Muscle of arm (tissue), 14 donors: ENCODE results near the gene ABHD6. TPM values are rescaled to one million over a fixed set of nuclear protein-coding genes. Genes with fewer than 3 reads are reported as not detected.
"Not testable (repeated sequence)": the region's sequence is repeated elsewhere in the genome, so short reads cannot be mapped to it uniquely, and the experiment has no call there.

Experiments
- DNase-seq: peaks from one replicate; pipeline ENCODE4 v3.0.0-alpha.2; 2013
- long read RNA-seq, 11 donors: transcript quantifications; one replicate each; lab custom pipeline, GENCODE V29; 2026
- polyA plus RNA-seq, 12 donors: library from polyadenylated mRNA; unstranded; fragments of 120-200 nt; gene quantifications; one replicate each; pipeline ENCODE4 v1.2.1, GENCODE V29; 2013; ENCODE audit not compliant: insufficient read length in 12 of 12

The ABHD6 gene, protein sequence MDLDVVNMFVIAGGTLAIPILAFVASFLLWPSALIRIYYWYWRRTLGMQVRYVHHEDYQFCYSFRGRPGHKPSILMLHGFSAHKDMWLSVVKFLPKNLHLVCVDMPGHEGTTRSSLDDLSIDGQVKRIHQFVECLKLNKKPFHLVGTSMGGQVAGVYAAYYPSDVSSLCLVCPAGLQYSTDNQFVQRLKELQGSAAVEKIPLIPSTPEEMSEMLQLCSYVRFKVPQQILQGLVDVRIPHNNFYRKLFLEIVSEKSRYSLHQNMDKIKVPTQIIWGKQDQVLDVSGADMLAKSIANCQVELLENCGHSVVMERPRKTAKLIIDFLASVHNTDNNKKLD
- 1 to 10 TPM in 10 of 12 donors, not detected in 2; 3.2 to 7.5 (median 5.1) TPM for polyA plus RNA-seq
- long read RNA-seq, donor 1, partial matches to known transcripts, result 0 of 1 reads
- long read RNA-seq, donor 1, other reads (novel, unspliced or antisense), result 0 of 1 reads
- long read RNA-seq, donor 2, partial matches to known transcripts, result 0 of 6 reads
- long read RNA-seq, donor 2, other reads (novel, unspliced or antisense), result 0 of 6 reads
- long read RNA-seq, donor 3, result 0 reads
- long read RNA-seq, donor 4, result 0 reads
- long read RNA-seq, donor 5, partial matches to known transcripts, result 0 of 3 reads
- long read RNA-seq, donor 5, other reads (novel, unspliced or antisense), result 0 of 3 reads
- long read RNA-seq, donor 6, partial matches to known transcripts, result 0 of 1 reads
- long read RNA-seq, donor 6, other reads (novel, unspliced or antisense), result 0 of 1 reads
- long read RNA-seq, donor 7, partial matches to known transcripts, result 0 of 1 reads
- long read RNA-seq, donor 7, other reads (novel, unspliced or antisense), result 0 of 1 reads
- long read RNA-seq, donor 8, partial matches to known transcripts, result 0 of 3 reads
- long read RNA-seq, donor 8, other reads (novel, unspliced or antisense), result 0 of 3 reads
- long read RNA-seq, donor 9, result 0 reads
- long read RNA-seq, donor 10, partial matches to known transcripts, result 0 of 2 reads
- long read RNA-seq, donor 10, other reads (novel, unspliced or antisense), result 0 of 2 reads
- long read RNA-seq, donor 11, partial matches to known transcripts, result 0 of 1 reads
- long read RNA-seq, donor 11, other reads (novel, unspliced or antisense), result 0 of 1 reads

DNA sequence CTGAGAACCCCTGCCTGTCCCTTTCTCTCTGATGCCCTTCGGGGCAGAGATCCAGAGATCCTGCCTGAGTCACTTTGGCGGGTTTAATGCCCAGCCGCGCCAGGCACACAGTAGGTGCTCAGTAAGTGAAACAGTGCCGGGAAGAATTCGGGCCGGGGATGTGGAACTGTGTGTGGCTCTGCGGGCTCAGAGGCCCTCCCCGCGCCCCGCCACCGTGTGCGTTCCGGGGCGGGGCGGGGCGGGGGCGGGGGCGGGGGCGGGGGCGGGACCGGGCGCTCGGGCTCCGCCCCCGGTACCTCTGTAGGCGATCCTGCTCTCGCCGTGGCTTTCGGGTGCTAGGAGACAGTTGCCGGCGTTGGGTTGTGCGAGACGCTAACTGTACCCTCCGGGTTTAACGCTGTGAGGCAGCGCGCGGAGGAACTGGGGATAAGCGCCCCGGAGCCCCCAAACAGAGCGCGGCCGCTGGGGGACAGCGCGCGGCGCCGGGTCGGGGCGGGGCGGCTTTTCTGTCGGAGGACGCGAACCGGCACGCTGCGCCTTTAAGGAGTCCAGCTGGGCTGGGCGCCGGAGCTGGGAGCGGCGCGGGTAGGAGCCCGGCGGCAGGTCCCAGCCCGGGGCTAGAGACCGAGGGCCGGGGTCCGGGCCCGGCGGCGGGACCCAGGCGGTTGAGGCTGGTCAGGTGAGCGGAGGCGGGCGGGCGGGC lies at the start of gene ABHD6:
TSS of gene ABHD6 (plus strand) at position 555 of the 703 bp plus-strand sequence. CDS start 18,795 bp downstream, outside the sequence.
- DNase-seq, result peak; percentile 82

DNA sequence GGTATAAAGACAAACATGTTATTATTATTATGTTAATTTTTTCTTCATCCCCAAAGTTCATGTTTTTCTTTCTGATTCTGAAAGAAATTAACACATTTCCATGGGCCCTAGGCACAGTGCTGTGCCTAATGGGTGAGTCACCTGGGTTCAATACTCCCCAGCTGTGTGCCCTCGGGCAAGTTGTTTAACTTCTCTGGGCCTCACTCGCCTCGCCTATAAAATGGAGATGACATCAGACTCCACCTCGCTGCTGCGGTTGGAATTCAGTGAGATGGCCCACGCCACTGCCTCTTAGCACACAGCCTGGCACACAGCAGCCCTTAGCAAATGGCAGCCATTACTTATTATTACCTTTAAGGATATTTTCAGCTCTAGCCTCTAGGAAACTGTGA lies 49.4 kb upstream of the ABHD6 start:
- no peak for DNase-seq

DNA sequence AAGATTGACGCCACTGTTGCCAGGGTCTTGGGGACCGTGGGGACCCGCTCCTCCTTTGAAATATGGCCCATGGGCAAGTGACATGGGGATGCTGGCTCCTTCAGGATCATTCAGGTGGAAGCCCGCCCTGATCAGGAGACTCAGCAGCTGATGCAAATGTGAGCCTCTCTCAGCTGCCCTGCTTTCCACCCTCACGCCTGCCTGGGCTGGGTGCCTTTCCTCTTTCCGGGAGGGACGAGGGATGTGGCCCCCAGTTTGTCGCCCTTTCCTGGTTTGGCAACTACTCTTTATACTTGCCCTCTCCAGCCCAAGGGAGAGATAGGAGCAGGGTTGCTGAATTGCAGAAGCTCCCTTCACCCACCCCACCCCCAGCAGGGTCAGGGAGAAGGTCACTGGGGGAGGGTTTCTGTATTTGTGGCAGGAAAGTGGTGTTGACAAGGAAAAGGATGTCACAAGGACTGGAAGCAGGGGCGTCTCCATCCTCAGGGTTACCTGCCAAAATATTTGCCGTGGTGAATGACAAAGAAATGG lies 48.6 kb upstream of the ABHD6 start:
- no peak for DNase-seq

DNA sequence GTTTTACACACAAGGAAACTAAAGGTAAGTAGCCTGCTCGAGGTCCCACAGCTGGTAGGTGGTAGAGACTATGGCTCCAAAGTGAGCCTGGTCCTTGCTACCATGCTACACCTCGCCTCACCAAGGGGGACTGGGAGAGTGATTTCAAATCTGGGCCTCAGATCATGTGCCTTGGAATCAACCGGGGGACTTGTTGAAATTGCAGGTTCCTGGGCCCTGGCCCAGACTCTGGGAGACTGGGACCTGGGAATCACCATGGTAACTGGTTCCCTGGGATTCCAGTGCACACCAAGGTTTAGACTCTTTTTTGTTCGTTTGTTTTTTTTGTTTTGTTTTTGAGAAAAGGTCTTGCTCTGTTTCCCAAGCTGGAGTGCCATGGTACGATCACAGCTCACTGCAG lies 47.9 kb upstream of the ABHD6 start:
- DNase-seq, result no peak

DNA sequence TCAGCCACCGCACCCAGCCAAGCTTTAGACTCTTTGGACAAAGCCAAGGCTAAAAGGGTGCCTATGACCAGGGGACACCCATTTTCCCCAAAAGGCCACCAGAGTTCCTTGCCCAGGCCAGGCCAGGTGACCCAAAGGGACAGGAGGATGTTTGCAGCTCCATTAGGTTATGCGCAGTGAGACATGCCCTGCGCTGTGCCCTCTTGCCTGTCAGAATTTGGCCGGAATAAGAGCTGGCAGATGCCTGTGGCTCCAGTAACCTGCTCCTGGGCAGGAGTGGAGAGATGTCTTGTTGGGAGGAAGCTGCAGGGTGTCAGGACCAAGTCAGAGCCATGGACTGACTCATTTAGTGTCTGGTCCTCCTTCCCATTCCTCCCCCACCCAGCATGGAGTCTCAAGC lies 47.3 kb upstream of the ABHD6 start:
- DNase-seq, result no peak

DNA sequence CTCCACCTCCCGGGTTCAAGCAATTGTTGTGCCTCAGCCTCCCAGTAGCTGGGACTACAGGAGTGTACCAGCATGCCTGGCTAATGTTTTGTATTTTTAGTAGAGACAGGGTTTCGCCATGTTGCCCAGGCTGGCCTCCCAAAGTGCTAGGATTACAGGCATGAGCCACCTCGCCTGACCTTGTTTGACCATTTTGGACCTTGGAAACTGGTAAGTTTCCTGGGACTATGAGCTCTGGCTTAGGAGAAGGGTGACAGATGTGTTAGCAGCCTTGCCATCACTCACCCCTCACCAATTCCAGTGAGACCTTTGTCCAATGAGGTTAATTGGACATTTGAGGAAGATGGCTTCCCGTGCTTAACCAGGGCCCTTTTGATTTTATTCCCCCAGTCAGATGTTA lies 46.7 kb upstream of the ABHD6 start:
- DNase-seq, result no peak

DNA sequence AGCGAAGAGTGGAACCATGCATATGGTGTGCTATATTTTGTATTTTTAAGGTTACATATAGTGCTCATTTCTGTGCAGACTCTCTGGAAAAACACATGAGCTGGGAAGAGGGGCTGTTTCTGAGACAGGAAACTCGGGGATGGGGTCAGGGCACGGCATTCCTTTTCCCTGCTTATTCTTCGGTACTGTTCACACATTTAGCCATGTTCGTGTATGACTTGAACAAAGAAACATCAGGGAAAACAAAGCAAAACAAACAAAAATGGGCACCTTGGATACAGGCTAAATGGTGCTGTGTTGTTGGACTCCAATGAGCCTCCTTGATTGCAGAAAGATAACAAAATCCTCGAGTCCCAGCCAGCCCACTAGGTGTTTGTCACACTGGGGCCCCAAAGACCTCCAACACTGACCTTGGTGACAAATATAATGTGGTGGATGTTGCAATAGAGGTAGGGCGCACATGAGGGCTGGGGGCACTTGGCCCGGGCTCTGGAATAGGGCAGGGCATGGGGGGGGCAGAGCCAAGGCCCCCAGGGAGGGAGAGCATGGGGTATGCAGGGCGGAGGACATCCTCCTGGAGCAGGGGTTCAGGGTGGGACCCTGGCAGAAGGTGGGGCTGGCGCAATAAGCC lies 46.1 kb upstream of the ABHD6 start:
- DNase-seq, result no peak

DNA sequence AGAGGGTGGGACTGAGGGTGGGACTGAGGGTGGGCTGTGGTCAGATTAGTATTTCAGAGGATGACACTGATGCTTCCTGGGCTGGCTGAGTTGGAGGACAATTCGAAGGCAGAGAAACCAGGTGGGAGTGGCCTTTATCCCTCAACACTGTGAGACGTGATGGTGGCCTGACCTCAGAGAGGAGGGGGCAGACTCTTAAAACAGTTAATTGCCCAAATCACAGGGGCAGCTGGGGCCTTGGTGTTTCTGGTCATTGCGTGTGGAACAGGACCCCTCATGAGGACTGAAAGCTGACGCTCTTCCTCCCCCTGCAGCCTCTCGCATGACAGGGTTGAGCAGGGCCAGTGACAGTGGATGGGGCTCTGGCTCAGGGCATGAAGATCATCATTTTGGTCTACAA lies 45.5 kb upstream of the ABHD6 start:
- no peak for DNase-seq

DNA sequence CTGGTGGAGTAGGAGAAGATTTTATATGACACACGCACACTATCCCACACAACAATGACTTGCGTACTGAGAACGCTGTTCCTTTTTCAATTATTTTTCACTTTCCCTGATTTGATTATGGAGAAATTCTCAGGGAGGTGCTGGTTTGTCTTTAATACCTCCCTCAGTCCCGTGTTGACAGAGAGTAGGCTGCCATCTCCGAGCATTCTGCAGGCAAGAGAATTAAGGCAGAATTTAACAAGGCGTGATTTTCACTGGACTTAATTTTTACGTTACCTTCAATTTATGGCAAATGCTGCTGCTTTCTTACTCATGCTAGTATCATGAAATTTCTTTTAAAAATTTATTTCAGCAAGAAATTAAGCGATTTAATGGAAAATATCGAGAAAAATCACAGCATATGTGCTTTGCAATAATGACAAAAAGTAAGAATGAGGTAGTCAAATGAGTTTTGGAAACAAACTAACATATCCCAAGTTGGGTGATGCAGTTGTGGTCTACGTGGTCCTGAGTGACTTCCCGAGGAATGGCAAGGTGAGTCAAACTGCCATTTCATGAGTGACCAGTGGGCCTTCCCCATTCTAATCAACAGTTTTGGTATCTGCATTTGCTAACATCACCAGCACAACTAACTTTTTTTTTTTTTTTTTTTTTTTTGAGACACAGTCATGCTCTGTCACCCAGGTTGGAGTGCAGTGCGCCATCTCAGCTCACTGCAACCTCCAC lies 43.7 kb upstream of the ABHD6 start:
- no peak for DNase-seq

DNA sequence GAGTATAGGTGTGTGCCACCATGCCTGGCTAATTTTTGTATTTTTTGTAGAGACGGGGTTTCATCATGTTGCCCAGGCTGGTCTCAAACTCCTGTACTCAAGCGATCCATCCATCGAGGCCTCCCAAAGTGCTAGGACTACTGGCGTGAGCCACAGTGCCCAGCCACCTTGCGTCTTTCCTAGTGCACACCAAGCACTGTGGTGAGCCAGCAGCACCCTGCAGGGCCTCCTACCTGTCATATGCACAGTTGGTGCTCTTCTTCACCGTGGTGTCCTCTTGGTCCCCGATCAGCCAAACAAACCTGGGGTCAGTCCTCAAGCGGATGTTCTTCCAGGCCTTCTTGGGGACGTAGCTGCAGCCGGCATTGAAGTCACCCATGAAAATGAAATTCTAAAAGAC lies 40.0 kb upstream of the ABHD6 start:
- no peak for DNase-seq

DNA sequence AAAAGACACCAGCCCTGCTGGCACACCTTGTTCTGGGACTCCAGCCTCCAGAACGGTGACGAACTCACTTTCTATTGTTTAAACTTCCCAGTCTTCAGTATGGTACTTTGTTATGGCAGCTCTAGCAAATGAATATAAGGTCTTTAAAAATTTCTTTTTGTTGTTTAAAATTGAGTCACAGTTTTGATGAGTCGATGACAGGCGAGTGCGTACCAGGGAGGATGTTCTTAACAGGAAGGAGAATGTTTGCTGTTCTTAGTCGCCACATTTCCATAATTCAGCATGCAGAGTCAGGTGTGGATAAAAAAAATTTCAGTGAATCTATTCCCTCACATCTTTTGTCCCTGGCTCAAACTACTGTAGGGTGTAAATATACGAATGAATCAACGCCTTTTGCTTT lies 39.2 kb upstream of the ABHD6 start:
- DNase-seq, result no peak

DNA sequence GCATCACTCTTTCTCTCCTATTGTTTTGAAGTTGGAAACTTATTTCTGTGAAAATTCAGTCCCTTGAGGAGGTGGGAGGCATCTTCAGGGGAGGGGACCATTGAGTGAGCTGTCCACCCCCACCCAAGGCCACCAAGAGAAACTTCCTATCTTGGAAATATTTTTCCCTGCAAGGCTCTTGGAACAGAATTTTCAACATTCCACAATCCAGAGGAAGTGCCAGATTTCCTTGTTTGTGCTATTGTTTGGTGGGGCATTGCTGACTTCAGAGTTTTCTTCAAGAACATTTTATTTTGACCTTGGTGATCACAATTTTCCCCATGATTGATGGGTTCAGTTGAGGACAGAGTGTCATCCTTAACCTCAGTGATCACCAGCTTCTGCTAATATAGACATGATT lies 38.8 kb upstream of the ABHD6 start:
- no peak for DNase-seq

DNA sequence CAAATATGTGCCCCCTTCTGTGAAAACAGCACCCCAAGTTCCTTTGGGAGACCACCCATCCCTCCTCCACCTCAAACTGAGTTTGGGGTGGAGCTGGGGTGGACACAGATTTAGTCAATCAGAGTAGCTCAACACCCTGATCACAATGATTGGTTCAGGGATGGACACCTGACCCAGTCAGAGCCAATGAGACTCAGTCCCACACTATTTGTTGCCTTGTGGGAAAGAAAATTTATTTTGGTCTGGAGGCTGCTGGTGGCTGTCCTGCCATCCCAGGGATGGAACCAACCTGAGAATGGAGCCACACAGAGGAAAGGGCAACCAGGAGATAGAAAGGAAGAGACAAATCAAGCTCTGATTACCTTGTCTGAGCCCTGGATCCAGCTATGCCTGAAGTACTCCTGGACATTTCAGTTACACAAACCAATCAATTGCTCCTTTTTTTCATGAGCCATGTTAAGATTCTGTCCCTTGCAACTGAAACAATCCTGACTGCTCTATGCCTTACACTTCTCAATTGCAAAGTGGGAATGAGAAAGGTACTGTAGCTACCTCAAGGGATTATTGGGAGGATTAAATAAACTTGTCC lies 37.4 kb upstream of the ABHD6 start:
- no peak for DNase-seq

DNA sequence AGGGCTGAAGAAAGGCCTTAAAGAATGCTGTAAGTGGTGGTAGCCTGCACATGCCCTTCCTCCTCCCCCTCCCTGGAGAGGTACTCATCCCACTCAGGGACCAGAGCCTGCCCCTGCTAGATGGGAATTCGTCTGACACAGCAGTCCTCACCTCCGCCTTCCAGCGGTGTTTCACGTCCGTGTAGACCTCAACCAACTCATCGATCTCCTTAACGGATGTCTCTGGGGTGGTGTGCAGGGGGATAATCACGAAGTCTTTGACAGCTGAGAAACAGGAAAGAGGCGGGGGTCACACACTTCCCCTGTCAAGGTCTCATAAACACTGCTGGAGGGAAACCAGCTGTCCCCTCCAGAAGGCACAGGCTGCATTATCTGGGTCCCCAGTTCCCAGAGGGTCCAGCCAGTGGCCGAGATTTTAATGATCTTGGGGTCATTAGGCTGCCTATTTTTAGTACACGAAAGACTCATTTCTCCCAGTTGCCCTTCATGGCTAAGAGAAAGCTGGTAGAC lies 36.7 kb upstream of the ABHD6 start:
- no peak for DNase-seq

DNA sequence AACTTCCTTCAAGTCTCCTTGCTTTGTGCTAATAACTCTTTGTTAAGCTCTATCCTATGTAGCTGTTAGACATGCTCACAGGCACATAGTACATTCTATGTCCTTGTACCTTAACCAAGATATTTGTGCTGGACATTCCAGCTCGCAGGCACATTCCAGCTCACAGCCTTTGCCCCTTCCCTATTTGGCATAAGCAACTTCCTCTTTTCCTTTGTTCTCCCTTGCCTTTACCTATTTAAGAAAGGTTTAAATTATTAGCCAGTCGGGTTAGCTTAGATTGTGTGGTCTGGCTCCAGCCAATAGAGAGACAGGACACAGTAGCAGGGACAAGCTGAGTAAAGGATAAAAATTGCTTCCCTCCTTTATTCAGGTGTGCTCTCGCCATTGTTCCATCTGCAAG lies 36.1 kb upstream of the ABHD6 start:
- not testable (repeated sequence) for DNase-seq

DNA sequence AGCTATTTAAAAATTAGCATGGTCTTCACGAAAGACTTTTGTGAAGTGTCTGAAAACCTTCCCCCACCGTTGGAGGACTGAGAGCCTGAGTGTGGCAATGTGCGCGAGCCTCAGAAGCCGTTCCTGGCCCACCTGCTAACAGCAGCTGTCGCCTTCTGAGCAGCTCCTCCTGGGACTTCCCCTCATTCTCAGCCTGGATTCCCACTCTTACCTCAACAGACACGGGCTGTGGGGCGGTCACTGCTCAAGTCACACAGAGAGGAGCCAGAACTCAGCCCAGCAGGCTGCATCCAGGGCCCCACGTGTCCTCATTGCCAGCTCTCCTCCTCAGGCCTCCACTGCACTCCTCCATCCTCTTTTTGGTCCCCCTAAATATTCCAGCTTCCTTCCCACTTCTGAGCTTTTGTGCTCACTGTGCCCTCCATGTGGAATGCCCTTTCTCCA lies 34.7 kb upstream of the ABHD6 start:
- DNase-seq, result no peak

DNA sequence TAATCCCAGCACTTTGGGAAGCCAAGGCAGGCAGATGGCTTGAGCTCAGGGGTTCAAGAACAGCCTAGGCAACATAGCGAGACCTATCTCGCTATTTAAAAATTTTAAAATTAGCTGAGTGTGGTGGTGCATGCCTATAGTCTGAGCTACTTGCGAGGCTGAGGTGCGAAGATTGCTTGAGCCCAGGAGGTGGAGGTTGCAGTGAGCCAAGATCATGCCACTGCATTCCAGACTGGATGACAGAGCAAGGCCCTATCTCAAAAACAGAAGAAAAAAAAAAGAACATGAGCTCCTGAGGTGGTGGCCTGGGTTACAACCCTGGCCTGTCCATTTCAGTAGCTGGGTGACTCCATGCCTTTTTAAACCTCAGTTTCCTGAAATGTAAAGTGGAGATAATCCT lies 34.1 kb upstream of the ABHD6 start:
- DNase-seq, result no peak

DNA sequence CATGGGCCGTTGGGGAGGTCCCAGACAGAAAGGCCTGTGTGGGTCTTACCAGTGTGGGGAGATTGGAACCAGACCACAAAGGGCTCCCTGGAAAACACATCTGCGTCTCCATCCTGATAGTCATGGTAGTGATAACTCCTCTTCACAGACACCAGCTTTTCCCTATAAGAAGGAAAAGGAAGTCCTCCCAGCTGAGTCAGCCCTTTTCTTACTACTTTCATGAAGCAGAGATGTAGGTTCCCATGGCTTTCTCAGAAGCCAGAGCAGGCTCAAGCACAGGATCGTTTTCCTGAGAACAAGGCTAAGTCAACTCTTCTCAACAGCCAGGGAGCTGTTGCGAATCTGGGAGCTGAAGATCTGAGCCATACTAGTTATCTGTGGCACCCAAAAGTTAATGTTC lies 32.9 kb upstream of the ABHD6 start:
- DNase-seq, result no peak

DNA sequence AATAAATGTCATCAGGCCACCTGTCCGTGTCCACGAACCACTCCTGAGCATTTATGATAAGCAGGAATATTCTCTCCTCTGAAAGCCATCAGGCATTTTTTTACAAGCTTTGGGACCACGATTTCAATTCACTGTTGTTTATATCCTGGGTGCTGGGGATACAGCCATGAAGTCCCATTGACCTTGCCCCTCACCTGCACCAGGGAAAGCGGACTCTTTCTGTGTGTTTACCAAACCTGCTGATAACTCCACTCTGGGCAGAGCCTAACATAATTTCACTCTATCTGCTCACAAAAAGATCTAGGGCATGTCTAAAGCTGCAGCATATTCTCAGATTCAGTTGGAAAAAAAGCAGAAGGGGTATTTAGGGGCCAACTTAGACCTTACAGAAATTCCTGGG lies 31.6 kb upstream of the ABHD6 start:
- no peak for DNase-seq
